SW 1271 (cell line): ENCODE measurements around the gene SLC6A11.

ENCODE experiments used
- DNase-seq, 2 experiments: peaks; one replicate each; lab custom pipeline; 2025; lab: John Stamatoyannopoulos, UW

The SLC6A11 gene

GRCh38 chr3:10954740-10955139, 138.7 kb downstream of the SLC6A11 start:
- DNase-seq, result no peak

DNA sequence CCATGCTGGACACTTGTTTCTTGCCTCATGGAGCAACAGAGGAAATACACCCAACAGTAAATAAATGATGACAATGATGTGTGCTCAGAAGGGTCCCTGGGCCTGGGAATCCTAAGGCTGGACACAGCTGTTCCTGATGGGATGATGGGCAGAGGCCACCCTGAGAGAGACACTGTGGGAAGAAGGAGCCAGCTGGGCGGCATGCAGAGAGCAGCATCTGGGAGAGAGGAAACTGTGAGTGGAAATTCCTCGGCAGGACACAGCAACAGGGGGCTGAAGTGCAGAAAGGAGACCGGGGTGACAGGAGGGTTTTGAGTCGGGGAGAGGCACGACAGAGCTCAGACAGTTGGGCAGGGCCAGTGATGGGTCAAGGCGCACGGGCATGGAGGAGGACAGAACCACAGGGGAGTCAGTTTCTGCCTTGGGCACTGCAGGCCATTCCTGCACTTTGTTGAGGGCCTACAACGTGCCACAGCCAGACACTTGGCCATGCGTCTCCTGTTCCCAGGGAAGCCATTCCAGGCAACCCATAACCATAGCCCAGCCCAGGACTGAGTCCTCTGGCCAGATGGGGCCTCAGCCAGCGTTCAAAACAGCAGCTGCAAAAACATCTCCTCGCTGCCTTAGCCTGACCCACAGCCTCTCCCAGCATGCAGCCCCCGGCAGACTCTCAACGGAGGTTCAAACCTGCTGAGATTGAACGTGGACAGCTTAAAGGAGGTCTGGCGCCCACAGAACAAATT, 139.9 kb downstream of the SLC6A11 start:
- DNase-seq, result no peak

- DNase-seq, result no peak
Measured at GRCh38 chr3:10956531-10956930, 140.5 kb downstream of the SLC6A11 start.

GRCh38 chr3:10956986-10957385, 141.0 kb downstream of the SLC6A11 start:
- no peak for DNase-seq

DNA sequence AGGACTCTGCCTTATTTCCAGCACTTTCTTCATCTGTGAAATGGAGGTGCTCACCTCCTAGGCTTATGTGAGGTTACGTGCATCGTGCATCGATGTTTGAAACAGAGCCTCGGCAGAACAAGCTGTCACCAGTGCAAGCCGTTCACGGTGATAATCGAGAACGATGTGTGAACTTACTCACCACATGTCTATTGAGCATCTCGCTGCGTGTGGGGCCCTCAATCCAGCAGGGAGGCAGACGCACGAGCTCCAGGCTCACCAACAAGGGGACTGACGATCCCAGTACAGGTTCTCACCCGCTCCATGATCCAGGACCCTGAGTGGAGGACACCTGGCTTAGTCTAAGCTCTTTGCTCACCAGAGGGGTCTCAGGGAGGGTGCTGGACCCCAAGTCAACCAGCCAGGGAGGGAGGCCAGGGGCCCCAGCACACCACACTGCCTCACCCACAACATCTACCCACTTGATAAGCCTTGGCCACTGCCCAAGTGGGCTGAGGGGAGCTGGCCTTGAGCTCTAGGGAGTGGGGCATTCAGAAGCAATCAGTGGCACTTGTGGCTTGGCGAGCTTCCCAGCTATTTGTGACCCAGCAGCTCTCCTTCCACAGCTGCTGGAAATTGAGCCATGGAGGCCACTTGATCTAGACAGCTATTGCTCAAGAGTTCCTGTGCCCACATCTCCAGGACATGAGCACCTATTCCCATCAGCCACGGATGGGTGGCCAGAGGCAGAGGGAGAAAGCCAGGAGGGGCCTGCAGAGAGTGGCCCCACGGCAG, 142.1 kb downstream of the SLC6A11 start:
- DNase-seq, result no peak

GRCh38 chr3:10960255-10960654, 144.2 kb downstream of the SLC6A11 start:
- DNase-seq, result no peak

DNA sequence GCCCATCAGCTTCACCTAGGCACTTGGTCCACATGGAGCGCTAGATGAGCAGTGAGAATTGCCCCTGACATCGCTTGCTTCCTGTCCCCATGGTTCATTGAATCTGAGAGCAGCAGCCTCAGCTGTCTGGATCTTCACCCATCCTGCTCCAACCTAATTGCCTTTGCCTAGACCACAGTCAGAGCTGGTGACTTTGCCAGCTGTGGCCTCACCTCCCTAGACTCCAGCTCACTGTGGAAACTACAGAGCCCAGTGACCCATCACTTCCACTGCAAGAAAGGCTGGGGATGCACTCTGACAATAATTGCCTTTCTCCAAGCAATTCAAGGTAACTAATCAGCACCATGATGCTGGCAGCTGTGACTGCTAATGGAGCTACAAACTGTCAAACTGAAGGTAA, 145.9 kb downstream of the SLC6A11 start:
- DNase-seq, result no peak

DNA sequence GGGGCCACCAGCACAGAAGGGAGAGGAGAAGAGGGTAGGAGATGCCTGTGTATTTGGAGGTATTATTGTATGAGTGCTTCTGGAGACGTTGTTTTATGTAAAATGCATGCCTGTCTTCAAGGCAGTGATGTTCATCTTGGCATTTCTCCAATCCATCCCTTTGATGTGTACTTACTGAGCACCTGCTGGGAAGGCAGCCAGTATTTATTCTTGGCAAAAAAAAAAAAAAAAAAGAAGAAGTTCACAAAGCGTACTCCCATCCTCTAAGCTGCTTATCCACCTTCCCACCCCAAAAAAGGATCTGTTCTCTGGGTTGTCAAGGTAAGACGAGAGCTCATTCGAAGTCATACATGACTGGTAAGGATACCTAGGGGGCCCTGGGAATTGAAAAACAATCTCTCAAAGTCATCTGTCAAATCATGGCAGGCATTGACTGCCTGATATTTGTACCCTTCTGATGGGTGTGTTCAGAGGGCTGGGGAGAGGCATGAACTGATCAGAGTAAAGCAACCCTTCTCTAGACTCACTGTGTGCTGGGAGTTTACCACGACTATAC, 146.5 kb downstream of the SLC6A11 start:
- DNase-seq, result no peak

- no peak for DNase-seq
Measured at GRCh38 chr3:10964537-10965167, 148.6 kb downstream of the SLC6A11 start.

- no peak for DNase-seq
Measured at GRCh38 chr3:10968401-10968800, 152.4 kb downstream of the SLC6A11 start.

GRCh38 chr3:10970306-10970960, 154.4 kb downstream of the SLC6A11 start:
- no peak for DNase-seq

- DNase-seq, result no peak
Measured at GRCh38 chr3:10972072-10972782, 156.2 kb downstream of the SLC6A11 start.

DNA sequence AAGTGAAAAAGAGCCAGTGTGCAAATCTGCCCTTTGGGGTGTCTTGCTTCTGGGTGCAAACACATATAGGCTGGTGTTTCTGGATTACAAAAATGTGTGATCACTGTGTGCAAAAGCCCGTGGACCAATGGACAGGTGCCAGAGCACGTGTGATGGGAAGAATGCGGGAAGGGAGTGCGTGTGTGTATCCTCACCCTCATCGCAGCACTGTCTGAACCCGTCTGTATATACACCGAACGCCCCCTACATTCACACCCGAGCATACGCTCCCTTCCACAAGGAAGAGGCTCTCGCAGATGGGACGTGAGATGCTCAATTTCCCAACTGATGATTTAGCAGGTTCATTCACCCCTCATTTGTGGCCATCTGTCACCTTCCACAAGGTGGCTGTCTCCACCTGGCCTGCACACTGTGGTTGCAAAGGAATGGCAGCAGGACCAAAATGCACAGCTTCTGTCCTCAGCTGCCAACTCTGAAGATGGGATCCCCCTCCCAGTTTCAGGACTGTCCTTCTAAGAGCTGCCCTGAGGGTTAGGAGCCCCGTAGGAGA, 157.1 kb downstream of the SLC6A11 start:
- no peak for DNase-seq

GRCh38 chr3:10974131-10974530, 158.1 kb downstream of the SLC6A11 start:
- DNase-seq, result no peak

DNA sequence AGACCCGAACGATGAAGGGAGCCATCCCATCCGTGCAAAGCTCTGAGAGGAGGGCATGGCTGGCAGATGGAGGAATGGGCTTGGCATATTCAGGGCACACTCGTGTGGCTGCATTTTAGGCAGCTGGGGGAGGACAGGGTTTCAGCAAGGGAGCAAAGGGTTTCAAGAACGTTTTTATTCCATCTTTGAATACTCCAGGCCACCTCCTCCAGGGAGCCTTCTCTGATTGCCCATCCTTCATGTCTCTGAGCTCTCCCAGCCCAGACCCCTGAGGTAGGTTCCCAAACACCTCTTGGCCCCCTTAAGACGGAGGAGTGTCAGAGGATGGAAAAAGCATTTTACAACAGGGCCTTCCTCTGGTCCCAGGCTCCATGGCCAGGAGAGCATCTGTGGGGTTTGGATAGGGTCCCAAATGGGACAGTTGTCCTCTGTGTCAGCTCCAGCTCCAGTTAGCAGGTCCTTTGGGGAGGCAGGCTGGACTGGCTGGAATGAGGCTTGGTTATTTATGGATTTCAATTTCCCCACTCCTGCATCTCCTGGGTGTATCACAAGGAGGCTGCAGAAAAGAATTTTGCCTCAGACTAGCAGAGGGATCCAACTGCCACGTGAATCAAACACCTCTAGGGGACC, 158.8 kb downstream of the SLC6A11 start:
- DNase-seq, result no peak

- no peak for DNase-seq
Measured at GRCh38 chr3:10975695-10976234, 159.7 kb downstream of the SLC6A11 start.

GRCh38 chr3:10976770-10977169, 160.7 kb downstream of the SLC6A11 start:
- no peak for DNase-seq

DNA sequence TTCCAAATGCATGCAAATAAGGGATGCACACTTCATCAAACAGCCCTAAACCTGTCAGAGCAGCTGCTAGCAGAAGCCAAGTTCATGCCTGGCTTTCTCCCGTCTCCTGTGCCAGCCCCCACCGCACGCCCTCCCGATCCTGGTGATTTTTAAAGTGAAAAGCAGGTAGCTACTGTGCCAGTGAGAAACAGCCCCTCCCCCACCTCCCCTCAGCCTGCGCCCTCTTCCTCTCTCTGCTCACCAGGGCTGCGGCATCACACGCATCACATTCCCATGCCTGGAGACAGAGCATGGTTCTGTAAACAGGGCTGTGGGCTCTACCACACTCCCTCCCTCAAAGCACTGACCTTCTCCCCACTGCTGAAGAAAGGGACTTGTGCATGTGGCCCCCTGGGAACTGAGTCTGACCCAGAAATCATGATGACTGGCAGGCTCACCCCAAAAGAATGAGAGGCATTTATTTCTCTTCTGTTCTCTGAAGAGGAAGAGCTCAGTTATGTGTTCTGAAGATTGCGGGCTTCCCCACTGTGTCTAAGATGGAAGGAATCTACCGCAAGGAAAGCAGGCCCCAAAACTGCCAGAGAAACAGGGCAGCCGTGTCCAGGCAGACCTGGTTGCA, 162.0 kb downstream of the SLC6A11 start:
- DNase-seq, result no peak

DNA sequence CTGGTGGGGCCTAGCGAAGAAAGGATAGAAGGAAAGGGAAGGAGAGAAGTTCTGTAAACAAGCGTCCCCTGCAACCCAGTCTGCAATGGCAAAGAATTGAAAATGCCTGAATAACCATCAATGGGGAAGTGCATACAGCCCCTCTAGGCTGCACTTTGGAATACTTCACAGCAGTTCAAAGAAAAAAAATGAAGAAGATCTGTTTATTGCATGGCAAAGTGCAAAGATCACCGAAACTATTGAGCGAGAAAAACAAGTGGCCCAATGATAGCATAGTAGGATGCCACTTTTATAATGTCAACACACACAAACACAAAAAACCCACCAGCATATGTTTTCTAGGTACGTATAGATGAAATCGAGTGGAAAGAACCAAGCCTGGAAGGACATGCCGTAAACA, 162.9 kb downstream of the SLC6A11 start:
- DNase-seq, result no peak

- DNase-seq, result no peak
Measured at GRCh38 chr3:10980312-10980711, 164.3 kb downstream of the SLC6A11 start.
